ENCODE results near the gene PTGFRN. TPM values are rescaled to one million over a fixed set of nuclear protein-coding genes. Genes with fewer than 3 reads are reported as not detected.

PTGFRN gene
- total and polyA plus RNA-seq, 2 of the 4 experiments (the other 2 are of a cell fraction), result 0.90 to 1.1 TPM

DNA sequence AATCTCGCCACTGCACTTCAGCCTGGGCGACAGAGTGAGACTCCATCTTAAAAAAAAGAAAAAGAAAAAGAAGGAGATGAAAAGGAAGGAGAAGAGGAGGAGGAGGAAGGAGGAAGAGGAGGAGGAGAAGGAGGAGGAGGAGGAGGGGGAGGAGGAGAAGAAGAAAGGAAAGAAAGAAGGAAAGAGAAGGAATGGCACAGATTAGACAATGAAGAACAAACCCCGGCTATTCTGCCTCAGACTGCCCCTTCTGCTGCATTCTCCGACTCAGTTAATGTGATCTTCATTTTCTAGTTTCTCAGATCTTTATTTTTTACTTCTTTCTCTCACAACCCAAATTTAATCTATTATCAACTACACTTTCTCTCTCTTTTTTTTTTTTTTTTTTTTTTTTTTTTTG lies 40.1 kb upstream of the PTGFRN start:
- POLR2A ChIA-PET (ENCODE audit: unreplicated experiment), result no interaction called here
- Histone ChIP-seq H3K9ac (ENCODE audit: low read depth, low read length) (no peak overlapping the region), H2AK9ac (replicated peaks; ENCODE audit: low read depth, low read length, poor library complexity) (no peak overlapping the region), H4K8ac (ENCODE audit: low read depth in 2 of 2, low read length in 2 of 2) (no peak overlapping the region), H3K18ac (ENCODE audit: low read depth, low read length) (no peak overlapping the region), H2AK5ac (ENCODE audit: low read depth, low read length) (no peak overlapping the region), H2BK15ac (ENCODE audit: low read depth, low read length) (no peak overlapping the region), H2BK20ac (ENCODE audit: low read depth, low read length) (no peak overlapping the region), H3K23ac (ENCODE audit: low read depth, low read length) (no peak overlapping the region), H3K4ac (ENCODE audit: low read depth, low read length) (no peak overlapping the region), H3K14ac (replicated peaks; ENCODE audit: low read depth, low read length) (no peak overlapping the region), H4K91ac (ENCODE audit: insufficient read depth, low read depth, low read length) (no peak overlapping the region), H2AFZ (replicated peaks; ENCODE audit: low read length, poor library complexity) (no peak overlapping the region), H3K56ac (ENCODE audit: extremely low read depth, insufficient read depth, low read length) (no peak overlapping the region), H3K9me1 (ENCODE audit: insufficient read depth, low read length) (no peaks in the 10 kb centered on the region), H3K79me1 (ENCODE audit: low read depth in 1 of 2, low read length in 2 of 2) (no peaks in the 10 kb centered on the region), H2BK5ac (ENCODE audit: low read depth, low read length, poor library complexity, severe bottlenecking) (no peak overlapping the region), H3K27me3 (ENCODE audit: control insufficient read depth, insufficient read depth, low read length) (no peaks in the 10 kb centered on the region), H4K20me1 (ENCODE audit: insufficient read depth, low read length) (no peaks in the 10 kb centered on the region), H3K4me1 (ENCODE audit: control insufficient read depth, insufficient read depth, low read length) (no peaks in the 10 kb centered on the region), H2BK120ac (ENCODE audit: low read depth, low read length) (no peak overlapping the region), H3K36me3 (ENCODE audit: control insufficient read depth, insufficient read depth, low read length) (no peaks in the 10 kb centered on the region), H4K5ac (ENCODE audit: low read depth, low read length) (no peak overlapping the region), H3K9me3 (ENCODE audit: control insufficient read depth, insufficient read depth, low read length) (no peaks in the 10 kb centered on the region), H3K27ac (ENCODE audit: insufficient read depth, low read length) (no peak overlapping the region), H3K4me2 (ENCODE audit: low read depth, low read length) (no peak overlapping the region), H3K4me3 (ENCODE audit: insufficient read depth, low read depth, low read length) (no peak overlapping the region)
- ATAC-seq (ENCODE audit: low read depth) (no peak), DNase-seq (no peak)
- no TSS peak for BruUV-seq (replicated peaks)
- in situ Hi-C loops (cut with MboI; ENCODE audit: low sequenced_read_pairs) (no loop called here), intact Hi-C loops (cut with micrococcal nuclease) (no loop called here), dilution Hi-C loops (cut with HindIII; ENCODE audit: low sequenced_read_pairs, unreplicated experiment) (no loop called here)
- CTCF ChIA-PET, result no interaction called here
- WGBS, 2 experiments (ENCODE audit: extremely low coverage in 2 of 2, insufficient read length in 1 of 2), result 65% methylated on average over 2 of the region's 4 CpGs; no CpG with 5 or more reads in 1 of the 2 experiments
- TF ChIP-seq FOS (IDR thresholded peaks at IDR 0.05; ENCODE audit: low read depth, low read length) (no peak), NFE2L2 (IDR thresholded peaks at IDR 0.05; ENCODE audit: low read depth, low read length) (no peak), SMC3 (IDR thresholded peaks at IDR 0.05; ENCODE audit: low read depth, low read length) (no peak), POLR2A (IDR thresholded peaks at IDR 0.05; ENCODE audit: low read depth, low read length) (no peak), CEBPB (IDR thresholded peaks at IDR 0.05; ENCODE audit: low read depth, low read length) (no peak), RCOR1 (IDR thresholded peaks at IDR 0.05; ENCODE audit: insufficient replicate concordance, low read length) (no peak), CHD1 (IDR thresholded peaks at IDR 0.05; ENCODE audit: low read depth, low read length) (no peak), RFX5 (IDR thresholded peaks at IDR 0.05; ENCODE audit: low read depth, low read length) (no peak), RAD21 (IDR thresholded peaks at IDR 0.05; ENCODE audit: low read length) (no peak), BHLHE40 (IDR thresholded peaks at IDR 0.05; ENCODE audit: low read depth, low read length) (no peak), MXI1 (IDR thresholded peaks at IDR 0.05; ENCODE audit: borderline replicate concordance, low read depth, low read length) (no peak), MAZ (IDR thresholded peaks at IDR 0.05; ENCODE audit: borderline replicate concordance, low read depth, low read length) (no peak)
- TF ChIP-seq, protein P1, sequence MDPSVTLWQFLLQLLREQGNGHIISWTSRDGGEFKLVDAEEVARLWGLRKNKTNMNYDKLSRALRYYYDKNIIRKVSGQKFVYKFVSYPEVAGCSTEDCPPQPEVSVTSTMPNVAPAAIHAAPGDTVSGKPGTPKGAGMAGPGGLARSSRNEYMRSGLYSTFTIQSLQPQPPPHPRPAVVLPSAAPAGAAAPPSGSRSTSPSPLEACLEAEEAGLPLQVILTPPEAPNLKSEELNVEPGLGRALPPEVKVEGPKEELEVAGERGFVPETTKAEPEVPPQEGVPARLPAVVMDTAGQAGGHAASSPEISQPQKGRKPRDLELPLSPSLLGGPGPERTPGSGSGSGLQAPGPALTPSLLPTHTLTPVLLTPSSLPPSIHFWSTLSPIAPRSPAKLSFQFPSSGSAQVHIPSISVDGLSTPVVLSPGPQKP (IDR thresholded peaks at IDR 0.05; ENCODE audit: borderline replicate concordance, low read depth, low read length), result no peak
- TF ChIP-seq, protein P2, sequence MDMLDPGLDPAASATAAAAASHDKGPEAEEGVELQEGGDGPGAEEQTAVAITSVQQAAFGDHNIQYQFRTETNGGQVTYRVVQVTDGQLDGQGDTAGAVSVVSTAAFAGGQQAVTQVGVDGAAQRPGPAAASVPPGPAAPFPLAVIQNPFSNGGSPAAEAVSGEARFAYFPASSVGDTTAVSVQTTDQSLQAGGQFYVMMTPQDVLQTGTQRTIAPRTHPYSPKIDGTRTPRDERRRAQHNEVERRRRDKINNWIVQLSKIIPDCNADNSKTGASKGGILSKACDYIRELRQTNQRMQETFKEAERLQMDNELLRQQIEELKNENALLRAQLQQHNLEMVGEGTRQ (IDR thresholded peaks at IDR 0.05; ENCODE audit: low read depth, low read length), result no peak
- TF ChIP-seq, protein P3, sequence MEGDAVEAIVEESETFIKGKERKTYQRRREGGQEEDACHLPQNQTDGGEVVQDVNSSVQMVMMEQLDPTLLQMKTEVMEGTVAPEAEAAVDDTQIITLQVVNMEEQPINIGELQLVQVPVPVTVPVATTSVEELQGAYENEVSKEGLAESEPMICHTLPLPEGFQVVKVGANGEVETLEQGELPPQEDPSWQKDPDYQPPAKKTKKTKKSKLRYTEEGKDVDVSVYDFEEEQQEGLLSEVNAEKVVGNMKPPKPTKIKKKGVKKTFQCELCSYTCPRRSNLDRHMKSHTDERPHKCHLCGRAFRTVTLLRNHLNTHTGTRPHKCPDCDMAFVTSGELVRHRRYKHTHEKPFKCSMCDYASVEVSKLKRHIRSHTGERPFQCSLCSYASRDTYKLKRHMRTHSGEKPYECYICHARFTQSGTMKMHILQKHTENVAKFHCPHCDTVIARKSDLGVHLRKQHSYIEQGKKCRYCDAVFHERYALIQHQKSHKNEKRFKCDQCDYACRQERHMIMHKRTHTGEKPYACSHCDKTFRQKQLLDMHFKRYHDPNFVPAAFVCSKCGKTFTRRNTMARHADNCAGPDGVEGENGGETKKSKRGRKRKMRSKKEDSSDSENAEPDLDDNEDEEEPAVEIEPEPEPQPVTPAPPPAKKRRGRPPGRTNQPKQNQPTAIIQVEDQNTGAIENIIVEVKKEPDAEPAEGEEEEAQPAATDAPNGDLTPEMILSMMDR (conservative IDR thresholded peaks at IDR 0.05; ENCODE audit: low read depth, low read length), result no peak
